HG03469 (cell line): ENCODE results near the gene VAX1.
"Not testable (repeated sequence)": the region's sequence is repeated elsewhere in the genome, so short reads cannot be mapped to it uniquely, and the experiment has no call there.

Experiments
- ATAC-seq: cut with Tn5 transposase; IDR thresholded peaks from one replicate; pipeline ENCODE4 v1.9.1; 2021; ENCODE audit warnings: mild to moderate bottlenecking, moderate library complexity, moderate number of reproducible peaks; ENCODE audit not compliant: unreplicated experiment

VAX1 gene

GRCh38 chr10:117137911-117138642, at the start of gene VAX1:
Gene VAX1, minus strand, starts transcription at chr10:117138270. Its CDS starts 214 bp downstream, at chr10:117138056.
- no peak for ATAC-seq

- ATAC-seq = no peak
Measured at GRCh38 chr10:117186832-117187615, 49.0 kb upstream of the VAX1 start.

- ATAC-seq = not testable (repeated sequence)
Measured at GRCh38 chr10:117185817-117186216, 47.7 kb upstream of the VAX1 start.

GRCh38 chr10:117184821-117185220, 46.8 kb upstream of the VAX1 start:
- no peak for ATAC-seq

- ATAC-seq = no peak
Measured at GRCh38 chr10:117184296-117184695, 46.2 kb upstream of the VAX1 start.

GRCh38 chr10:117178190-117178589, 40.1 kb upstream of the VAX1 start:
- ATAC-seq = no peak

- no peak for ATAC-seq
Measured at GRCh38 chr10:117175901-117176534, 37.9 kb upstream of the VAX1 start.

- ATAC-seq = no peak
Measured at GRCh38 chr10:117175215-117175900, 37.3 kb upstream of the VAX1 start.

GRCh38 chr10:117174439-117175214, 36.6 kb upstream of the VAX1 start:
- peak; percentile 82 for ATAC-seq

- no peak for ATAC-seq
Measured at GRCh38 chr10:117170244-117170643, 32.2 kb upstream of the VAX1 start.

- no peak for ATAC-seq
Measured at GRCh38 chr10:117169480-117169879, 31.4 kb upstream of the VAX1 start.

- no peak for ATAC-seq
Measured at GRCh38 chr10:117168729-117169128, 30.7 kb upstream of the VAX1 start.

GRCh38 chr10:117167789-117168674, 30.0 kb upstream of the VAX1 start:
- ATAC-seq = peak; percentile 75

GRCh38 chr10:117167346-117167788, 29.3 kb upstream of the VAX1 start:
- no peak for ATAC-seq

GRCh38 chr10:117166418-117167345, 28.6 kb upstream of the VAX1 start:
- ATAC-seq = no peak

GRCh38 chr10:117165538-117166417, 27.7 kb upstream of the VAX1 start:
- no peak for ATAC-seq
